CD4-positive, CD25-positive, alpha-beta regulatory T cell (primary cell): ENCODE data around the gene STXBP6. TPM values are rescaled to one million over a fixed set of nuclear protein-coding genes. Genes with fewer than 3 reads are reported as not detected.

Experiments used
- ATAC-seq, 2 donors: fragments of 150-1000 bp; cut with Tn5 transposase; one replicate each; pipeline ENCODE4 v1.10.0; 2021; ENCODE audit warnings: low read depth in 2 of 2, moderate number of reproducible peaks in 2 of 2, moderate library complexity in 1 of 2
- DNase-seq, 3 donors: peaks; one replicate each; pipeline versions ENCODE4 v3.0.0 to v3.0.0-alpha.2; 2012 to 2022; ENCODE audit warnings: mixed read lengths in 1 of 3
- H3K27ac ChIP-seq: one replicate; pipeline ENCODE4 v1.7.0; 2013; ENCODE audit warnings: mild to moderate bottlenecking, low read length; ENCODE audit not compliant: insufficient read depth, poor library complexity, severe bottlenecking
- H3K27me3 ChIP-seq: one replicate; pipeline ENCODE4 v1.7.0; 2013; ENCODE audit warnings: low read length; ENCODE audit not compliant: control insufficient read depth, insufficient read depth
- H3K36me3 ChIP-seq: one replicate; pipeline ENCODE4 v1.7.0; 2013; ENCODE audit warnings: mild to moderate bottlenecking, low read length, moderate library complexity; ENCODE audit not compliant: control insufficient read depth, insufficient read depth
- H3K4me1 ChIP-seq: 2 replicates; pipeline ENCODE4 v1.7.0; 2013; ENCODE audit warnings: mild to moderate bottlenecking, low read length; ENCODE audit not compliant: insufficient read depth, control insufficient read depth, poor library complexity, severe bottlenecking
- H3K4me3 ChIP-seq: one replicate; pipeline ENCODE4 v1.7.0; 2013; ENCODE audit warnings: low read depth, mild to moderate bottlenecking, low read length, moderate library complexity
- H3K9me3 ChIP-seq, 2 experiments: 1 replicate in 1 of 2; 2 replicates in 1 of 2; pipeline ENCODE4 v1.7.0; 2013; ENCODE audit warnings: low read length in 2 of 2, mild to moderate bottlenecking in 1 of 2, moderate library complexity in 1 of 2; ENCODE audit not compliant: control insufficient read depth in 2 of 2
- H3K27ac Mint-ChIP-seq, 3 donors: one replicate each; pipeline ENCODE4 v1.8.0; 2020 to 2022; ENCODE audit warnings: mild to moderate bottlenecking in 3 of 3, mixed read lengths in 3 of 3, moderate library complexity in 2 of 3
- H3K27me3 Mint-ChIP-seq: one replicate; pipeline ENCODE4 v1.8.0; 2022; ENCODE audit warnings: mild to moderate bottlenecking, mixed read lengths
- H3K36me3 Mint-ChIP-seq: one replicate; pipeline ENCODE4 v1.8.0; 2020; ENCODE audit warnings: mixed read lengths
- H3K4me1 Mint-ChIP-seq, 4 donors: one replicate each; pipeline ENCODE4 v1.8.0; 2020 to 2022; ENCODE audit warnings: mixed read lengths in 4 of 4, mild to moderate bottlenecking in 1 of 4
- H3K4me3 Mint-ChIP-seq, 4 donors: one replicate each; pipeline ENCODE4 v1.8.0; 2020 to 2022; ENCODE audit warnings: mild to moderate bottlenecking in 4 of 4, mixed read lengths in 4 of 4, moderate library complexity in 3 of 4
- H3K9me3 Mint-ChIP-seq, 7 donors: one replicate each; pipeline ENCODE4 v1.8.0; 2020 to 2022; ENCODE audit warnings: mixed read lengths in 7 of 7, mild to moderate bottlenecking in 3 of 7, moderate library complexity in 2 of 7
- polyA plus RNA-seq, 4 donors: library from polyadenylated mRNA; unstranded; fragments of 300-500 nt; fragmentation: Illumina TruSeq; gene quantifications; one replicate each; pipeline ENCODE4 v1.2.3, GENCODE V29; 2021
- total RNA-seq: library from RNA; stranded (reverse); gene quantifications from one replicate; pipeline ENCODE4 v1.2.3, GENCODE V29; 2022

Gene STXBP6
- total and polyA plus RNA-seq, 5 donors from 2014 or later: not detected

DNA sequence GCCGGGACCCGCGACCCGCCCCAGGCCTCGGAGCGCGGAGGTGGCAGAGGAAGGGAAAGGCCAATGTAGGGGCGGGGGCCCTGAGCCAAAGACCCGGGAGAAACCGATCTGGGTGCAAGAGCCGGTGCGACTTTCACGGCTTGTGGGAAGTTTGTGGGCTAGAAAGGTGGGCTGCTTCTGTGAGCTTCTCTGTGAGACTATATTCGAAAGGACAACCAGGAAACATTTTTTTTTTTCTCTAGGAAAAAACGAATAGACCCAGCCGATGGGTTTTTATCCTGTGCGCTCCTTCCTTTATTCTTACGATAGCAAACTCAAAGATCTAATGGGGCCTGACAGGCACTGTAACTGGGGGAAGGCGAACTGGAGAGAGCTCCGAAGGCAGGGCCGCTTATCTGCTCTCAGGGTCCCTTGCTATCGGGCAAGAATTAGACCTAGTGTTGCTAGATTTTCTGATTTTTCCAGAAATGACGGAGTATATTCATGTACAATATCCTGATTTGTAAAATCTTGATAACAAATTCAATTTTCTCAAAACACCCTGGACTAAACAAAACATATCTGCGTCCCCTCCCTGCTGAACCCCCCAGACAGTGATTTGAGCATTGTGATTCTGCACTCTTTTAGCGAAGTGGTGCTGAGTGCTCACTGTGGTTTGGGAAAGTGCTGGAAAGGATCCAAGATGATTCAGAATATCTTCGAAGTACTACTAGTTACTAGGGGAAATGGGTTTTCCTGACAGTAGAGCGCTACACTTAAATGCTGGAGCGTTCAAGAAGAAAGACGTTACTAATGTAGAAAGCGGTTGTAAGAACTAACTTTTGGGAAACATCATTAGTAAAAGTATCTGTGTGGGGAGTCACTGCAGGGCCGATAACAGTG is 563 bp upstream of the STXBP6 start:
- no peak overlapping the region for H3K4me3 ChIP-seq
- peaks cover 17% of the 10 kb centered on the region for H3K27me3 ChIP-seq
- H3K4me1 ChIP-seq: no peaks in the 10 kb centered on the region
- H3K9me3 ChIP-seq: no peaks in the 10 kb centered on the region
- ATAC-seq (no peak), DNase-seq (no peak)
- Mint-ChIP-seq H3K4me3 (no peak overlapping the region), H3K27ac (no peak overlapping the region), H3K36me3 (no peaks in the 10 kb centered on the region), H3K4me1 (peaks cover 0 to 7% (median 0%) of the 10 kb centered on the region in 4 donors), H3K27me3 (peaks cover 48% of the 10 kb centered on the region), H3K9me3 (peaks cover 0 to 2% (median 0%) of the 10 kb centered on the region in 7 donors)
- H3K36me3 ChIP-seq: no peaks in the 10 kb centered on the region
- H3K27ac ChIP-seq: no peak overlapping the region

DNA sequence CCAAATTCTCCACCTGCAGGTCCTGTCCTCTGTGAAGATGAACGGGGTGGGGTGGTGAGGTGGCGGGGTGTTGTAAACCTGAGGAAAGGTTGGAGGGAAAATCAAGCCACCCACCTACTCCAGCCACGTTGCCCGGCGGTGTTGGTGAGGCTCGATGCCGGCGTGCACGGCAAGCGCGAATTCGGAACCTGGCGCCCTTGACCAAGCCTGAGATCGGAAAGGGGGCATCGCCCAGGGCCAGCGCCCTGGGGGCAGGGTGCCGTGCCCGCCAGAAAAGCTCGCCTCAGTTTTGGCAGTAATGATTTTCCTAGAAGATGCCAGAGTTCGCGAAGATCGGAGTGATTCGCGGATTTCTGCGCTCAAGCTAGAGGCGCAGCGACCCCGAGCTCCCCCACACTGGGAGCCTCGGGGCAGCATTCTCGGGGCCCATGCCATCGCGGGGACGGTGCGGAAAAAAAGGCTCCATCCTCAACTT is 817 bp downstream of the STXBP6 start:
- no peaks in the 10 kb centered on the region for H3K36me3 Mint-ChIP-seq
- no peaks in the 10 kb centered on the region for H3K9me3 ChIP-seq
- peaks cover 0 to 7% (median 0%) of the 10 kb centered on the region in 4 donors for H3K4me1 Mint-ChIP-seq
- H3K4me3 Mint-ChIP-seq: no peak overlapping the region
- peaks cover 48% of the 10 kb centered on the region for H3K27me3 Mint-ChIP-seq
- DNase-seq (no peak), ATAC-seq (no peak)
- peaks cover 0 to 2% (median 0%) of the 10 kb centered on the region in 7 donors for H3K9me3 Mint-ChIP-seq
- no peaks in the 10 kb centered on the region for H3K36me3 ChIP-seq
- peaks cover 17% of the 10 kb centered on the region for H3K27me3 ChIP-seq
- no peak overlapping the region for H3K27ac Mint-ChIP-seq
- no peaks in the 10 kb centered on the region for H3K4me1 ChIP-seq
- no peak overlapping the region for H3K27ac ChIP-seq
- H3K4me3 ChIP-seq: no peak overlapping the region

DNA sequence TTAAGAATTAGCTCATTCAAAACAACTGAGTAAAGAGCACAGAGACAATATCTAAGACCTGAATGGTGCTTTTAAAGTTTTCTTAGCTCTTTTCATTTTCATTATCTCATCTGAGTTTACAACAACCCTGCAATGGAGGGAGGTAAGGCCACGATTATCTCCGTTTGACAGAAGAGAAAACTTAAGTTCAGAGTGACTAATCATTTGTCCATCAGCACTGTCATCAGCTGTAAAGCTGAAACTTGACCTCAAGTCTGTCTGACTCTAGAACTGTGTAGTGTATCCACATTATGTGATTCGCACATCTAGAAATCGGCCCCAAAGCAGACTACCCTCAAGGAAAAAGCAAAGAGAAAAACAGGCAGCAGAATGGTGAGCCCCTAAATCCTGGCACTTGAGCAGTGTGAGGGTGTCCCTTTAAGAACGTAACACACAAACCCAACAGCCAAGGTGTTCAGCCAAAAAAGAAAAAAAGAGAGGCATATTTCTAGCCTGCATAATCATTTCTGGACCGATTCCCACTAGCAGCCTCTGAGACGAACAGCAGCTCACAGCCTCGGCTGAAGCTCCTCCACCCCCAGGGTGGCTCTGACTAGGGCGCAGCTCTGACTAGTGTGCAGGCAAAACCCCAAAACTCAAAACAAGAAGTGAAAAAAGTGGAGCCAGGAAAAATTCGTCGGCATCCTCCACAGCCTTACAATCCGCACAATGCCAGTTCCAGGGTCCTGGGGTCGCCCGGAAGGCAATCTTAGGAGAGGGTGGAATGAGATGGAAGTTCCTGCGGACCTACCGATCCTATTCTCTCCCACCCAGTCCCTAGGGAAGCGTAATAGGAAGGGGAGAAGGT is 1.6 kb downstream of the STXBP6 start:
- Mint-ChIP-seq H3K27ac (no peak overlapping the region), H3K27me3 (peaks cover 48% of the 10 kb centered on the region), H3K36me3 (no peaks in the 10 kb centered on the region), H3K4me1 (peaks cover 0 to 7% (median 0%) of the 10 kb centered on the region in 4 donors), H3K9me3 (peaks cover 0 to 2% (median 0%) of the 10 kb centered on the region in 7 donors), H3K4me3 (no peak overlapping the region)
- peaks cover 17% of the 10 kb centered on the region for H3K27me3 ChIP-seq
- H3K27ac ChIP-seq: no peak overlapping the region
- ATAC-seq: no peak
- DNase-seq: no peak
- no peaks in the 10 kb centered on the region for H3K36me3 ChIP-seq
- H3K4me1 ChIP-seq: no peaks in the 10 kb centered on the region
- H3K9me3 ChIP-seq: no peaks in the 10 kb centered on the region
- no peak overlapping the region for H3K4me3 ChIP-seq

DNA sequence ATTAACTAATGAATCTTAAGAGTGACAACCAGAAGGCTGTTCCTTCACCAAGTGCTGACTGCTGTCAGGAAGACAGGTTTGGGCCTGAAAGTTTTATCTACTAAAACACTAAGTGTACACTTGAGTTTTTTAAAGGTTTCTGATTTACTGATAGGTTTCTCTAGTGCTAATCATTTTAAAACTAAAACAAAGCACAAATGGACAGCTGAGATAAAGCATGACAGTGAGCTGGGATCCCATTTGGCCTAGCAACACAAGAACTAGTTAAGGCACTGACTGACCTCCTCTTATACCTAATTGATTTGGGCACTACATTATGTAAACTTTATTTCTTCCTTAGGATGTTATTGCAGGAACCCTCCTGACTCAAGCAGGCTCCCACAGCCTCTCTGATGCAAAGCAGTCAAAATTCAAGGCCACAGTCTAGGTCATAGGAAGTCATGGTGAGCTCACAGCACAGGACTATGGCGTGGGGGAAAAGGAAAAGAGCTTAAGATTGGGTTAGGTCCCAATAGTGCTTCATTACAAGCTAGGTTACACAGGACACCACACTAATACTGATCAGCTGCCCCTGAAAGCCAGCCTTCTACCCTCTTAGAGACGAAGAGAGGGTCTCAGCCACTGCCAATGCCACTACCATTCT is 3.5 kb downstream of the STXBP6 start:
- Mint-ChIP-seq H3K27me3 (peaks cover 37% of the 10 kb centered on the region), H3K27ac (no peak overlapping the region), H3K9me3 (peaks cover 0 to 2% (median 0%) of the 10 kb centered on the region in 7 donors), H3K4me3 (no peak overlapping the region), H3K36me3 (no peaks in the 10 kb centered on the region), H3K4me1 (peaks cover 0 to 7% (median 0%) of the 10 kb centered on the region in 4 donors)
- no peaks in the 10 kb centered on the region for H3K9me3 ChIP-seq
- no peak overlapping the region for H3K4me3 ChIP-seq
- DNase-seq (no peak), ATAC-seq (no peak)
- H3K27ac ChIP-seq: no peak overlapping the region
- no peaks in the 10 kb centered on the region for H3K36me3 ChIP-seq
- H3K27me3 ChIP-seq: peaks cover 14% of the 10 kb centered on the region
- no peaks in the 10 kb centered on the region for H3K4me1 ChIP-seq

DNA sequence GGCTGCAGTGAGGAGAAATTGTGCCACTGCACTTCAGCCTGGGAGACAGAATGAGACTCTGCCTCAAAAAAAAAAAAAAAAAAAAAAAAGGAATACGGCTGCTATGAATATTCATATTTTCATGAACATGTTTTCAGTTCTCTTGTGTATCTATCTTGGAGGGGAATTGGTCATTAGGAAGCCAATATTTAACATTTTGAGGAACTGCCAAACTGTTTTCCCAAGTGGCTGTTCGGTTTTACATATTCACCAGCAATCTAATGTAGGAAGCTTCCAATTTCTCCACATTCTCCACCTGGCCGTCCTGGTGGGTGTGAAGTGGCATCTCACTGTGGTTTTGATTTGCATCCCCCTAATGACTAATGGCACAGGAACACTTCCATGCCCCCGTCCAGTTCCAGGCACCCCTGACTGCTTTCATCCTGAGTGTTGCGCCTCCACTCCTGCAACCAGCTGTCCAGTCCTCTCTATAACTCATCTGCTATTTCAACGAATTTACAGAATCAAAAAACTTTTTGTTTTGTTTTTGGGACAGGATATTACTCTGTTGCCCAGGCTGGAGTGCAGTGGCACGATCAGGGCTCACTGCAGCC is 5.7 kb downstream of the STXBP6 start:
- Mint-ChIP-seq H3K9me3 (peaks cover 0 to 2% (median 0%) of the 10 kb centered on the region in 7 donors), H3K4me1 (peaks cover 0 to 4% (median 0%) of the 10 kb centered on the region in 4 donors), H3K4me3 (no peak overlapping the region), H3K27ac (no peak overlapping the region), H3K27me3 (peaks cover 21% of the 10 kb centered on the region), H3K36me3 (no peaks in the 10 kb centered on the region)
- DNase-seq (no peak), ATAC-seq (no peak)
- Histone ChIP-seq H3K27me3 (peaks cover 6% of the 10 kb centered on the region), H3K27ac (no peak overlapping the region), H3K4me3 (no peak overlapping the region), H3K4me1 (no peaks in the 10 kb centered on the region), H3K9me3 (no peaks in the 10 kb centered on the region), H3K36me3 (no peaks in the 10 kb centered on the region)

DNA sequence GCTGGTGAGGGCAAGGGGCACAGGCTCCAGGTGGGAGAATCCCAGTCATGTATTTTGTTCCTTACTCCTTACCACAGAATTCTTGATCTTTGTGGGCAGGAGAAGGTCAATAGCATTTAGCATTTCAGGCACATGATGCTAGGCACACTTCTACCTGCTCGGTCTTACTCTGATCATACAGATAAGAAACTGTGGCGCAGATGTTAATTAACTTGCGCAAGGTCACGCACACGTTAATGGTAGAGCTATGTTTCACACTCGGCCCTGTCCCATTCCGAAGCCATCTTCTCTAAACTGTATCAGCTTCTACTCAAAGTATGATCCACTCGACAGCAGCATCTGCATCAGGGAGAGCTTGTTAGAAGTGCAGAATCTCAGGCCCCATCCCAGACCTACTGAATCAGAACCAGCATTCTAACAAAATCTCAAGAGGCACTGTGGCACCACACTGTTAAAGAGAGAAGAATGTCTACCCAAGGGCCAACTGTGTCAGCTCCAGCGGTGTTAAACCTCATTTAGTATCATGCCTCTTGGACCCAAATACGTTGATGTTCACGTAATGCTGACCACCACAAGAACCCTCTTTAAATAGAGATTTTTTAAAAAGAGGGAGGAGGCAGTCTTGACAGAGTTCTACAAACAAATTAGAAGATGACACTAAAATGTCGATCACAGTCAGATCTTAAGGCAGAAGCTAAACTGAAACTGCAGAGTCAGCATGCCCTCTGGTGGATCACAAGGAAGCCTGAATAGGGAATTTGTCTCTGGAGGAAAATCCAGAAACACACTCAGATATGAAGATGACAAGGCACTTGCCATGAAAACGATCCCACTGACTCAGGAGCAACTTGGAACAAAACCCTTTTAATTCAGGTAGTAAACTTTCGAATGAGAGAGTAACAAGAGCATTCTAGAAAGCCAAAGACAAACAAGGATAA is 7.3 kb downstream of the STXBP6 start:
- peaks cover 5% of the 10 kb centered on the region for H3K27me3 Mint-ChIP-seq
- Histone ChIP-seq H3K36me3 (no peaks in the 10 kb centered on the region), H3K27me3 (no peaks in the 10 kb centered on the region), H3K4me3 (no peak overlapping the region), H3K27ac (no peak overlapping the region), H3K4me1 (no peaks in the 10 kb centered on the region), H3K9me3 (no peaks in the 10 kb centered on the region)
- H3K9me3 Mint-ChIP-seq: peaks cover 0 to 5% (median 2%) of the 10 kb centered on the region in 7 donors
- H3K27ac Mint-ChIP-seq: peak overlapping the region in 1 of 3 donors; percentile 20
- no peak overlapping the region for H3K4me3 Mint-ChIP-seq
- ATAC-seq (no peak), DNase-seq (no peak)
- no peaks in the 10 kb centered on the region for H3K4me1 Mint-ChIP-seq
- no peaks in the 10 kb centered on the region for H3K36me3 Mint-ChIP-seq
